PC-9 (cell line): ENCODE measurements around the gene ST3GAL6.
A peak's percentile ranks its signal among the peaks of the same experiment; 100 is the strongest.

ENCODE experiments used
- EZH2 ChIP-seq: fragments of 200-600 bp; sonication (generic); IDR thresholded peaks from 2 replicates; pipeline ENCODE4 v1.8.0; 2017; ENCODE audit warnings: antibody characterized with exemption, low read depth
- TF ChIP-seq, protein P1 (sequence below): fragments of 200-600 bp; sonication (generic); conservative IDR thresholded peaks from 2 replicates; pipeline ENCODE4 v1.6.1; 2017; ENCODE audit warnings: mixed run types, antibody characterized with exemption, mild to moderate bottlenecking, moderate library complexity

DNA sequence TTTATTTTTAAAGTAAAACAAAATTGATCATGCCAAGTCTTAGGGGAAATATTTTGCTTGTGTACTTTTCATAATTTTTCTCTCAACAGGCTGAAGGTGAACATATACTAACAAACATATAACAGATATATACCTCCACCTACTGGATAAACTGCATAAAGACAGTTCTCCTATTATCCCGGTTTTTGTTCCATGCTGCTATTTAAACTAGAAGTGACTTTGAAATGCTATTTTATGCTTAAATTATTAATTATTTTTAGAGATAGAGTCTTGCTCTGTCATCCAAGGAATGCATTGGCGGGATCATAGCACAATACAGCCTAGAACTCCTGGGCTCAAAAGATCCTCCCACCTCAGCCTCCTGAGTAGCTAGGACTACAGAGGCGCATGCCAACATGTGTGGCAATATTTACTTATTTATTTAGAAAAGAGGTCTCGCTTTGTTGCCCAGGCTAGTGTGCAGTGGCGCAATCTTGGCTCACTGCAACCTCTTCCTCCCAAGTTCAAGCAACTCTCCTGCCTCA is 49.8 kb downstream of the ST3GAL6 start:
- TF ChIP-seq, protein P1, sequence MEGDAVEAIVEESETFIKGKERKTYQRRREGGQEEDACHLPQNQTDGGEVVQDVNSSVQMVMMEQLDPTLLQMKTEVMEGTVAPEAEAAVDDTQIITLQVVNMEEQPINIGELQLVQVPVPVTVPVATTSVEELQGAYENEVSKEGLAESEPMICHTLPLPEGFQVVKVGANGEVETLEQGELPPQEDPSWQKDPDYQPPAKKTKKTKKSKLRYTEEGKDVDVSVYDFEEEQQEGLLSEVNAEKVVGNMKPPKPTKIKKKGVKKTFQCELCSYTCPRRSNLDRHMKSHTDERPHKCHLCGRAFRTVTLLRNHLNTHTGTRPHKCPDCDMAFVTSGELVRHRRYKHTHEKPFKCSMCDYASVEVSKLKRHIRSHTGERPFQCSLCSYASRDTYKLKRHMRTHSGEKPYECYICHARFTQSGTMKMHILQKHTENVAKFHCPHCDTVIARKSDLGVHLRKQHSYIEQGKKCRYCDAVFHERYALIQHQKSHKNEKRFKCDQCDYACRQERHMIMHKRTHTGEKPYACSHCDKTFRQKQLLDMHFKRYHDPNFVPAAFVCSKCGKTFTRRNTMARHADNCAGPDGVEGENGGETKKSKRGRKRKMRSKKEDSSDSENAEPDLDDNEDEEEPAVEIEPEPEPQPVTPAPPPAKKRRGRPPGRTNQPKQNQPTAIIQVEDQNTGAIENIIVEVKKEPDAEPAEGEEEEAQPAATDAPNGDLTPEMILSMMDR, result peak; percentile 93
- no peak for TF ChIP-seq EZH2
